Measurements from ENCODE around the gene C2CD2. TPM values are rescaled to one million over a fixed set of nuclear protein-coding genes. Genes with fewer than 3 reads are reported as not detected.

C2CD2 gene
- total and polyA plus RNA-seq, 3 donors from 2014 or later, result 8.6 to 17.4 (median 13.2) TPM

DNA sequence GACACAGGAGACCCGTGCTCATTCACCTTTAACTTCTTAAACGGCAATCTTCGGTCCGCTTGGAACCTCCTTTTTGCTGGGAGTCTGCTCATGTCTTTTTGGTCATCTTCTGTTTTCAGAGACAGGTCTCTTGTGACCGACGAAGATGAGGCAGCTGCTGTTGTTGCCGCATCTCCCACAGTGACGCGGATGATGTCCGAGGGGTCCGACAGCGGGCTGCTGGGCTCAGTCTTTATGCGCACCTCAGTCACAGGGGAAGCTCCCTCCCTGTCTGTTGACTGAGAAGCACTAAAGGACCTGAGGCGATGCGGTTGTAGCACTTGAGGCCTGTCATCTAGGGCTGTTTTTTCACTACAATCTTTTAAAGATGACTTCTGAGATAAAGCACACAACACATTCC lies 38.8 kb upstream of the C2CD2 start:
- Histone ChIP-seq H3K36me3 (ENCODE audit: low read depth, missing control alignments) (no peaks in the 10 kb centered on the region), H3K4me3 (no peak overlapping the region), H3K9me3 (no peaks in the 10 kb centered on the region), H3K27me3 (no peaks in the 10 kb centered on the region), H3K27ac (no peak overlapping the region), H3K4me1 (no peaks in the 10 kb centered on the region)
- intact Hi-C loops (cut with DNase I; ENCODE audit: low total_unique reads), result no loop called here
- no peak for DNase-seq
- TF ChIP-seq, protein P1, sequence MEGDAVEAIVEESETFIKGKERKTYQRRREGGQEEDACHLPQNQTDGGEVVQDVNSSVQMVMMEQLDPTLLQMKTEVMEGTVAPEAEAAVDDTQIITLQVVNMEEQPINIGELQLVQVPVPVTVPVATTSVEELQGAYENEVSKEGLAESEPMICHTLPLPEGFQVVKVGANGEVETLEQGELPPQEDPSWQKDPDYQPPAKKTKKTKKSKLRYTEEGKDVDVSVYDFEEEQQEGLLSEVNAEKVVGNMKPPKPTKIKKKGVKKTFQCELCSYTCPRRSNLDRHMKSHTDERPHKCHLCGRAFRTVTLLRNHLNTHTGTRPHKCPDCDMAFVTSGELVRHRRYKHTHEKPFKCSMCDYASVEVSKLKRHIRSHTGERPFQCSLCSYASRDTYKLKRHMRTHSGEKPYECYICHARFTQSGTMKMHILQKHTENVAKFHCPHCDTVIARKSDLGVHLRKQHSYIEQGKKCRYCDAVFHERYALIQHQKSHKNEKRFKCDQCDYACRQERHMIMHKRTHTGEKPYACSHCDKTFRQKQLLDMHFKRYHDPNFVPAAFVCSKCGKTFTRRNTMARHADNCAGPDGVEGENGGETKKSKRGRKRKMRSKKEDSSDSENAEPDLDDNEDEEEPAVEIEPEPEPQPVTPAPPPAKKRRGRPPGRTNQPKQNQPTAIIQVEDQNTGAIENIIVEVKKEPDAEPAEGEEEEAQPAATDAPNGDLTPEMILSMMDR (IDR thresholded peaks at IDR 0.05), result no peak
- TF ChIP-seq POLR2A (IDR thresholded peaks at IDR 0.05), result no peak
- WGBS, 2 donors, result 98% methylated on average over 15 of the region's 15 CpGs

DNA sequence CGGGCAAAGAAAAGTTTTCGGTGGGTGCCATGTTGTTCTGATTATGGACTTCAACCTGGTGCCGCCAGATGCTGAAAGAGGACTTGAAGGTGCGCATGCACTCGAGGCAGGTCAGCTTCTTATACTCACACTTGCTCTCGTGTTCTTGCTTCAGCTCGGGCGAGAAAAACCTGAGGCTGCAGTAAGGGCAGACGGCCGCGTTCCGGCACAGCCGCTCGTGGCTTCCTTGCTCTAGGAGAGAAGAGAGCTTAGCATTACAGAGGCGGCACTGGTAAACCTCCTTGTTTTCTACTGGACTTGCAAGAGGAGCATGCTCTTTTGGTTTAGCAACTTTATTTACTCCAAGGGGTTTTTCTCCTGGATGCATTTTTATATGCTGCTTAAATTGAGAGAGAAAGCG lies 37.8 kb upstream of the C2CD2 start:
- DNase-seq, result no peak
- Histone ChIP-seq H3K9me3 (no peaks in the 10 kb centered on the region), H3K36me3 (ENCODE audit: low read depth, missing control alignments) (no peaks in the 10 kb centered on the region), H3K27me3 (no peaks in the 10 kb centered on the region), H3K27ac (no peak overlapping the region), H3K4me1 (no peaks in the 10 kb centered on the region), H3K4me3 (no peak overlapping the region)
- TF ChIP-seq, protein P1 (IDR thresholded peaks at IDR 0.05), result no peak
- no peak for TF ChIP-seq POLR2A (IDR thresholded peaks at IDR 0.05)
- WGBS, 2 donors, result 96 to 100% methylated on average over 16 of the region's 16 CpGs
- intact Hi-C loops (cut with DNase I; ENCODE audit: low total_unique reads), result no loop called here

DNA sequence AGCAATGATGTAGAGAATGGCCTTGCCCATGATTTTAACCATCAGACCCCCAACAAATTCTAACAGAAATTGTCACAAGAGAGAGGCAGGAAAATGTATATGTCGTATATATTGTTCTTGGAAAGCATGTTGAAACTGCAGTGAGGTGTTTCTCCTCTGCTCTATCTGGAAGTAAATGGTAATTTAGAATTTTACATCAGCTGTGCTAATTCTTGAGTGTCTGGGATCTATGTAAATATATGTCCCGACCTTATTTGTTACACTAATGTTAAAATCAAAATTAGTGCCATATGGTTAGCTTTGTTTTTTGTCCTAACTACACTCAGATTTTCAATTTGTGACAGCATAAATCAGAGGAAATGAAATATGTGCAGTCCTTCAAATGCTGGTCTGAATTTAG lies 35.9 kb upstream of the C2CD2 start:
- Histone ChIP-seq H3K9me3 (no peaks in the 10 kb centered on the region), H3K27me3 (no peaks in the 10 kb centered on the region), H3K36me3 (ENCODE audit: low read depth, missing control alignments) (no peaks in the 10 kb centered on the region), H3K4me3 (no peak overlapping the region), H3K27ac (no peak overlapping the region), H3K4me1 (no peaks in the 10 kb centered on the region)
- intact Hi-C loops (cut with DNase I; ENCODE audit: low total_unique reads), result no loop called here
- WGBS, 2 donors, result 91 to 100% methylated on average over 2 of the region's 2 CpGs
- TF ChIP-seq, protein P1 (IDR thresholded peaks at IDR 0.05), result no peak
- no peak for TF ChIP-seq POLR2A (IDR thresholded peaks at IDR 0.05)
- DNase-seq, result no peak

DNA sequence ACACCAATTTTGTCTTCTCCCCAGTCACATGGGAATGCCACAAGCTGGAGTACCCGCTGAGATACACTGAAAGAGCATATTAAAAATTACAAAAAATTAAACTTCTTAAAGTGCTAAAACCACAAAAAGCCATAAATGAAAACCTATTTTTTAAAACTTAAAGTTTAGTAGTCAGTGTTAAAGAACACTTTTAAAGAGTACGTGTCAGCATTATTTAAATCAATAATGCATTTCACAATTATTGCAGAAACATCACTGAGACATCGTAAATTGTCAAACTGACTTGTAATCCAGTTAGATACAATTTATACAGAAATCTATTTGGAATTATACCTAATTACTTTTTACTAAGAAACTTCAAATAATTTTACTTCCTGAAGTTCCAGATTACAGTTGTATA lies 33.5 kb upstream of the C2CD2 start:
- no peak for DNase-seq
- intact Hi-C loops (cut with DNase I; ENCODE audit: low total_unique reads), result no loop called here
- H3K27me3 ChIP-seq, result no peaks in the 10 kb centered on the region
- H3K4me1 ChIP-seq, result no peaks in the 10 kb centered on the region
- 88 to 90% methylated on average over 3 of the region's 3 CpGs for WGBS, 2 donors
- TF ChIP-seq, protein P1 (IDR thresholded peaks at IDR 0.05), result no peak
- no peak for TF ChIP-seq POLR2A (IDR thresholded peaks at IDR 0.05)
- no peak overlapping the region for H3K4me3 ChIP-seq
- no peak overlapping the region for H3K27ac ChIP-seq
- H3K9me3 ChIP-seq, result no peaks in the 10 kb centered on the region
- no peaks in the 10 kb centered on the region for H3K36me3 ChIP-seq (ENCODE audit: low read depth, missing control alignments)

DNA sequence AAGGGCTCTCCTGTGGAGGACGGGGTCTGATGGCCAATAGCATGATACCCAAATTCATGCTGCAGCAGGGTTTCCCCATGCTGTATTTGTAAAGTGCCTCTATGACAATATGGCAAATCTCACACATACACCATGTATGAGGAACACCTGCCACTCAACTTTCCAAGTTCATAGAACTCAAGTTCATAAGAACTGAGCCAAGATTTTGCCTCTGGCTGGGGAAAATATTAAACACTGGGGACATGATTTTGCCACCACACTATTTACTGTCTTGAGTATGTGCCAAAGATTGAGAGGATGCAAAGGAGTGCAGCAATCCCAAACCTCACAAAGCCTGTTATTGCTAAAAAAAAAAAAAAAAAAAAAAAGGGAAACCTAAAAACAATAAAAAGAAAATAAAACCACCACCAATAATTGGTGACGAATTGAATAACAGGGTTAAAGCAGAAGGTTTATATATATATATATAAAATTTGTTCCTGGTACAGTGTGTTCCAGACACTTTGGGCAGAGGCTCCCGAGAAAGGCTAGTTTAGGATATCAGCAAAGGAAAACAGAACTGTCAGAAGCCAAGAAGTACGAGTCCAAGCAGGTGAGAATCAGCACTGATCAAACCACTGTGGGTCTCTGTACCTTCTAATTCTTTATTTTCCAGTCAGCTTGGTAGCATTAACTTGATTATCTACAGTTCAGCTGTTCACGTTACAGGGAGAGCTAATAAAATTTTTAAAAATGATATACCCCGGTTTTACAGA lies 32.0 kb upstream of the C2CD2 start:
- Histone ChIP-seq H3K27me3 (no peaks in the 10 kb centered on the region), H3K27ac (no peak overlapping the region), H3K9me3 (no peaks in the 10 kb centered on the region), H3K36me3 (ENCODE audit: low read depth, missing control alignments) (no peaks in the 10 kb centered on the region), H3K4me3 (no peak overlapping the region), H3K4me1 (no peaks in the 10 kb centered on the region)
- TF ChIP-seq, protein P1 (IDR thresholded peaks at IDR 0.05), result no peak
- WGBS, 2 donors, result 52 to 54% methylated on average over 6 of the region's 6 CpGs
- intact Hi-C loops (cut with DNase I; ENCODE audit: low total_unique reads), result no loop called here
- DNase-seq, result no peak
